OCI-M2 (cell line): ENCODE results near the gene HAVCR1.
"Not testable (repeated sequence)": the region's sequence is repeated elsewhere in the genome, so short reads cannot be mapped to it uniquely, and the experiment has no call there.

Experiments
- DNase-seq: peaks from one replicate; lab custom pipeline; 2025; ENCODE audit not compliant: unreplicated experiment; lab: John Stamatoyannopoulos, UW

Gene HAVCR1

GRCh38 chr5:157050050-157050449, 8.9 kb downstream of the HAVCR1 start:
- DNase-seq: no peak

- no peak for DNase-seq
These were observed 9.3 kb downstream of the HAVCR1 start for GRCh38 chr5:157049605-157050004.

GRCh38 chr5:157047898-157048297, 11.0 kb downstream of the HAVCR1 start:
- DNase-seq: no peak

GRCh38 chr5:157047016-157047415, 11.9 kb downstream of the HAVCR1 start:
- not testable (repeated sequence) for DNase-seq

- DNase-seq: no peak
These were observed 12.9 kb downstream of the HAVCR1 start for GRCh38 chr5:157046041-157046440.

- DNase-seq: no peak
These were observed 13.3 kb downstream of the HAVCR1 start for GRCh38 chr5:157045601-157046000.

- no peak for DNase-seq
These were observed 20.2 kb downstream of the HAVCR1 start for GRCh38 chr5:157038568-157039187.

- not testable (repeated sequence) for DNase-seq
These were observed 24.5 kb downstream of the HAVCR1 start for GRCh38 chr5:157034106-157035072.

- DNase-seq: no peak
These were observed 25.8 kb downstream of the HAVCR1 start for GRCh38 chr5:157033071-157033583.

- DNase-seq: no peak
These were observed 28.2 kb downstream of the HAVCR1 start for GRCh38 chr5:157030692-157031091.

GRCh38 chr5:157029457-157029856, 29.5 kb downstream of the HAVCR1 start:
- DNase-seq: no peak

- DNase-seq: not testable (repeated sequence)
These were observed 31.3 kb downstream of the HAVCR1 start for GRCh38 chr5:157027663-157028062.

- DNase-seq: no peak
These were observed 32.0 kb downstream of the HAVCR1 start for GRCh38 chr5:157026789-157027424.

GRCh38 chr5:157025093-157025698, 33.7 kb downstream of the HAVCR1 start:
- DNase-seq: no peak

- no peak for DNase-seq
These were observed 34.5 kb downstream of the HAVCR1 start for GRCh38 chr5:157024208-157024959.

GRCh38 chr5:157022024-157022423, 36.9 kb downstream of the HAVCR1 start:
- DNase-seq: no peak

GRCh38 chr5:157020511-157021222, 38.2 kb downstream of the HAVCR1 start:
- no peak for DNase-seq

GRCh38 chr5:157020002-157020401, 38.9 kb downstream of the HAVCR1 start:
- no peak for DNase-seq

- DNase-seq: not testable (repeated sequence)
These were observed 44.8 kb downstream of the HAVCR1 start for GRCh38 chr5:157014143-157014542.

GRCh38 chr5:157006262-157006661, 52.7 kb downstream of the HAVCR1 start:
- DNase-seq: no peak
